GM21529 (cell line): Measurements from ENCODE around the gene PACSIN2.
A peak's percentile ranks its signal among the peaks of the same experiment; 100 is the strongest.
"Not testable (repeated sequence)": the region's sequence is repeated elsewhere in the genome, so short reads cannot be mapped to it uniquely, and the experiment has no call there.

Experiments used
- ATAC-seq: cut with Tn5 transposase; IDR thresholded peaks from one replicate; pipeline ENCODE4 v1.9.1; 2021; ENCODE audit not compliant: unreplicated experiment

Gene PACSIN2

DNA sequence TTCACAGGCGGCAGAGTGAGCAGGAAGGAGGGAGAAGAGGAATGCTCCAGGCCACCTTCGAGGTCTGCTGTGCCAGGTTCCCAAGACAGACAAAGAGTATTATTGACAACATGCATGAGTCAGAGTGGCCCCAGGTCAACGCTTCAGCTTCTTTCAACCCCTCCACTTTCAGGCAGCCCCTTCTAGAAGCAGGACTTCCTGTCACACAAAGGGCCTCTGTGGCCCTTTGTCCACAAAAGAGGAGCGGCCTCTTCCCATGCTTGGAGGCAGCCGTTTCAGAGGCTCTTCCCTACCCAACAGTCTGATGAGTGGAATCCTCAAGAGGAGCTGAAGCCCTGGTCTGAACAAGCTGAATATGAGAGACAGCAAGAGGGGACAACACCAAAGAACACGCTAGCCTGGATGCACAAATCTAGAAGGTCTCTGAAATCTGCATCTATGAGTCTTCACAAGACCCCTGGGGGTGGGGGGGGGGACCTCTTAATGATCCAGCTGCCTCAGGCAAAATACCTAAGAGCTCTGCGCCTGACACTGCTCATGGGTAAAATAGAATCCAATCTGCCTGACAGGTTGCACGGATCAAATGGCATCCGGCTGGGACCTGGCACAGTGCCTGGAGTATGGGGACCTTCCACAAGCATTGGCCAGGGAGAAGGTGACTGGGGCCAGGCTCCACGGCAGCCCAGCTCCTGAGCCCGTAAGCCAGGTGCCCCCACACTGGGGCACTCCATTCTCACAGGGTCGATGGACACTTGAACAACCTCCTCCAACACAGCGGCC, 67.5 kb downstream of the PACSIN2 start:
- ATAC-seq = no peak

GRCh38 chr22:42946546-42947198, 68.3 kb downstream of the PACSIN2 start:
- ATAC-seq = no peak

GRCh38 chr22:42945736-42946135, 69.2 kb downstream of the PACSIN2 start:
- no peak for ATAC-seq

DNA sequence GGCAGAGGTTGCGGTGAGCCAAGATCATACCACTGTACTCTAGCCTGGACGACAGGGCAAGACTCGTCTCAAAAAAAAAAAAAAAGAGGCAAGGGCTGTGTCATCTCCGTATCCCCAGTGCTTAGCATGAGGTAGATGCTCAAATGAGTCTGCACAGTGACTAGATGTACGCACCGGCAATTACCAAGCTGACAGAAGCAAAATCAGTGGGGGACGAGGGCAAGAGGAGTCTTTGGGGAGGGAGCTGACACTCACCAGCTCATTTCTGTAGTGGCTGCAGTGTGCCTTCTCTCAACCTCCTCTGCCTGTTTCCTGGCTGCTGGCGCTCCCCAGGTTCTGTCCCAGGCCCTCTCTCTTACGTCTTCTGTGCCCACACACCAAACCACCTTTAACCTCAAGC, 69.9 kb downstream of the PACSIN2 start:
- ATAC-seq = no peak

- no peak for ATAC-seq
These were observed 70.5 kb downstream of the PACSIN2 start for GRCh38 chr22:42944409-42944808.

- ATAC-seq = no peak
These were observed 71.0 kb downstream of the PACSIN2 start for GRCh38 chr22:42943981-42944380.

DNA sequence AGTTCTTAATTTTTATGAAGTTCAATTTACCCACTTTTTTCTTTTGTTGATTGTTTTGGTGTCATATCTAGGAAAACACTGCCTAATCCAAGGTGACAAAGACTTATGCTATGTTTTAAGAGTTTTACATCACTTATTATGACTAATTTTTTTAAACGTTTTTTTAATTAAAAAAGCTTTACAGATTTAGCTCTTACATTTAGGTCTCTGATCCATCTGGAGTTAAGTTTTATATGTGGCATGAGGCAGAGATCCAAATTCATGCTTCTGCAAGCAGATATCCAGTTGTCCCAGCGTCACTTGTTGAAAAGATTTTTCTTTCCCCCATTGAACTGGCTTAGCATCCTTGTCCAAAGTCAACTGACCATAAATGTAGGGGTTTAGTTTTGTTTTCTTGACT, 72.6 kb downstream of the PACSIN2 start:
- no peak for ATAC-seq

DNA sequence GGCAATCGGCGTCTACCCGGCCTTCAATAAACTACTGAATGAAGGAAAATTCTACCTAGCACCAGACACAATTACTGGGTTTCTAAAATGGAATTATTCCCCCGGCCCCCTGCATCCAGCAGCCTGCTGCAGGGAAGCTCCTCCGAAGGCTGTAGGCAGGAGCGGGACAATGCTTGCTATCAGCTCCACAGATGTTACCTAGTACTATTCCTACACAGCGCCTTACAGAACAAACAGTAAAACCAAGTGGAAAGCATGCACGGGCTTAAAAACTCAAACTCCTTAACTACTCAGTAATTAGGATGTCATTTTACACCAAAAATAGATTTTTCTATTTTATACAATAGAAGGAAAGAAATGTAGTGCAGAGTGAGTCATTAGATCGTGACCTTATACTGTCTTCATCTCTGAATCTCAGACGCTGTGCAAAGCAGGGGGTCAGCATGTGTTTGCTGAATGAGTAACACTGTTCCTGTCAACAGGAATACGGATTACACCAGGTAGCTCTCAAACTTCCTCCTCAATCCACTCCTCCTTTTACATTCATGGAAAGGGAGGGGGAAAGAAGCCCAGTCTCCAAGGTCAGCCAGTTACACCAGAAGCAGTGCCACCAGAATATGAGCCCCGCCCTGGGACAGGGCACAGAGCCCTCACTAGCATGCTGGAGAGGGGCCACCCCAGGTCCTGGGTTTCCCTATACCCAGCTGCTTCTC, 74.9 kb downstream of the PACSIN2 start:
- ATAC-seq = no peak

GRCh38 chr22:42939451-42939881, 75.5 kb downstream of the PACSIN2 start:
- ATAC-seq = no peak

- ATAC-seq = no peak
These were observed 76.0 kb downstream of the PACSIN2 start for GRCh38 chr22:42938976-42939375.

DNA sequence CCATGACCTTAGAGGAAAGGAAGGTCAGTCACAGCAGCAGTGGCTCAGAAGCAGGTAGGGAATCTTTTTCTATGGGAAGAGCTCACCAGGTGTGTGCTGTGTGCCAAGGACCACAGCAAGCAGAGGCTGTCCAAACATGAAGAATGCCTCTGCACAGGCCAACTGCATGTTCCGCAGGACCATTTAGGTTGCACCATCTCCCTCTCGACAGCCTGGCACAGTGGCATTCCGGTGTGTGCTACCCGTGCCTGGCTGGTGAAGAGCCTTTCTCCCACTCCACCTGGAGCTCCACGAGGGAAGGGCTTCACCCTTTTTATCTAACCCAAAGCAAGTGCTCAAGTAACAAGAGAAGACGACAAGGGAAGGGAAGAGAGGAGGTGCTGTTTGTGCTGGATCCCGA, 76.5 kb downstream of the PACSIN2 start:
- ATAC-seq = no peak

DNA sequence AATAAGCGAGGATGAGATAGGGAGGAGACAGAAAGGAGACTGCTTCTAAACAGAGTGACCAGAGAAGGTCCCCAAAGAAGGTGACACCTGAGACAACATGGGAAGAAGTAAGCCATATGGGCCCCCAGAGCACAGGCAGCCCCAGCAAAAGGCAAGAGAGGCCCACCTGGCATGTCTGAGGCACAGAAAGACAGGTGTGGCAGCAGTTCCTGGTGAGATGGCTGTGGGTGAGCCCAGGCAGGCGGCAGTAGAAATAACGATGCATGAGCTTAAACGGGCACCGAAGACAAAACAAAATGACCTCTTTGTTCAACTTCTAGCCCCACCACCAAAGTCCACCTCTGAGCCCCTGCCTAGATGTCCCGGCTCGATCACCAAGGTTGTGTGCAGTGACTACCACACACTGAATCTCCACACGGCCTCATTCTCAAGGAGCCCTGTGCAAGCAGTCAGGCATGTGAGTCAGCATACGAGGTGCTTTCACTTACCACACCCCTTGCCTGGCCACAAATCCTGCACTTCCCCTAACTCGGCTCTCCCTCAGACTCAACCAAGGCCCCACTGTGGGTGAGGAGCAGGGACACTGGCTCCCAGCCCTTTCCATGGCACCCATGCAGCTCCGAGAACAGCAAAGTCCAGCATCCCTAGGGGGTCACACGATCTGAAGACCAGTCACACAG, 77.6 kb downstream of the PACSIN2 start:
- peak; percentile 47 for ATAC-seq

GRCh38 chr22:42936680-42937079, 78.3 kb downstream of the PACSIN2 start:
- ATAC-seq = not testable (repeated sequence)

DNA sequence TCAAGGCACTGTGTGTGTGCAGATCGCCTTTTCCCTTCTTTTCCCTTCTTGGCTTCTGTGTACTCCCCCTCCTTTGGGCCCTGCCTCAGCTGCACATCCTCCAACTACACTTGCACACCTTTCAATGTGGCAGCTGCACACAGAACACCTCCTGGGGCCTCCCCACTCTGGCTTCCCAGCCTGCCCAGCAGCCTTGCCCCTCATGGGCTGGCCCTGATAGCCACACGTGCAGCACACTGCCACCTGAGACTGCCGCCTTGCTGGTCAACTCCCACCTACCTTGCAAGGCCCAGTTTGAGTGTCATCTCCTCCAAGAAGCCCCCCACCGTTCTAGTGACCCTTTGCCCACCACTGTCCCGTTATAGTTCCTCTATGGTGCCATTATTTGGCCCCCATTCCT, 80.6 kb downstream of the PACSIN2 start:
- ATAC-seq = no peak

- ATAC-seq = peak; percentile 43
These were observed 81.4 kb downstream of the PACSIN2 start for GRCh38 chr22:42933485-42934091.

DNA sequence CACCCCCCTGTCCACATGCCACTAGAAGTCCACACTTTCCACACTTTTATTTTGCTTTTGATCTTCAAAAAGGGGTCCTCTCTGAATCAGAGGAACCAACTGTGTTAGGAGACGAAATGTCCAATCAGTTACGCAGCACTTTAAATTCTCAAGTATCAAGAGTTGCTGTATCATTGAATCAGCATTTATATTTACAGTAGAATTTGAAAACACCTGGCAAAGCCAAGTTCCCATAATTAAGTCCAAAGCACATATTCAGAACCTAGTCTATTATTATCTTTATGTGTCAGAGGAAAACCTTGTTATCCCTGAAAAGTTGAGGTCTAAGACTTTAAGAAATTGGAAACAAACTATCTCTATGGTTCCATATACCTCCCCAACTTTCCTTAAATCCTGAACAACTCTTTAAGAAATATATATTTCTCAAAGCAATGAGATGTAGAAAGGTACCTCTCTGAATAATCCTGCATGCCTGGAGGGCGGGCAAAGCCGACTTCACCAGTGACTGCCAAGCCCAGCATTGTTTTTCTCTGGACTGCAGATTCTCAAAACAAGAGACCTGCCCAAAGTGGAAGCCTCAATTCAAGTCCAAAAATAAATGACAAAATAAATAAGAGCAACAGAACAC, 82.0 kb downstream of the PACSIN2 start:
- no peak for ATAC-seq

DNA sequence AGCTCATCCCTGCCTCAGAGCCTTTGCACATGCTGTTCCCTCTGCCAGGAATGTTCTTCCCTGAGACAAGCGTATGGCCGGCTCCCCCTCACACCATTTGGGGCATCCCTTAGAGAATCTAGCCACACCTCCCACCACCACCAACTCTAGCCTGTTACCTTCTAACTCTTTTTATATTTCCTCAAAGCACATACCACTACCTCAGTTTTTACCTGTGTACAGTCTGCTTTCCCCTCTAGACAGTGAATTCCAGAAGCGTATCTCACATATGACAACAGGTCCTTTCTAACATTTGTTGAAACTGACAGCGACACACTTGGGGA, 82.8 kb downstream of the PACSIN2 start:
- no peak for ATAC-seq

DNA sequence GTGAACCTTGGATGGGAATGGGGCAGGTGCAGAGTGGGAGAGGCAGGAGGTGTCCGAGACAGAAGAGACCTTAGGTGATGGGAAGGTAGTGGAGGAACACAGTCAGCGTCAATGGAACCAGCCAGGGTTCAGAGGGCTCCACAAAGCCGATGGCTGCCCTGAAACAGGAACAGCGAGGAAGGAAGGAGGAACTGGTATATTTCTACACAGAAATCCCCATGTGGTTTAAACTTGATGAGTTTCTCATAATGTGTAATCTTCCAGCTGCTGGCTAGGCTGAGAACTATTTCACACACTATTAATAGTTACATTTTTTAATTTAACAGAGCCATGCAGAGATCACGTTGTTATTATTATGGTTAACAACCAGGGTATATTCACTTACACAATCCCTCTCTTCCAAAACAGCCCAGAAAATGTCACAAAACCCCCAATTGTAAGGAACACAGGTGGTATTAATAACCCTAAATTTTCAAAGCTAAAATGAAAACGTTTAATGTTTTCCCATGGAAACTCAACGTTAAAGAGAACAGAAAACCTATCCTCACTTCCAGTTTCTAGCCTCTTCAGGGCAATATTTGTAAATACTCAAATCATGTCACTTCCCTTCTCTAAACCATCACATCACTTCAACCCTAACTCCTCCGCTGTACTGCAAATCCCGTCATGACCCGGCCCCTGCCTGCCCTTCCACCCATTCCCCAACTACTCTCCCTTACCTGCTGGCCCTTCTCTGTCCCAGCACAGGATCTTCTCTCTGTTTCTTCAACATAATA, 83.3 kb downstream of the PACSIN2 start:
- peak; percentile 36 for ATAC-seq

GRCh38 chr22:42930810-42931420, 84.0 kb downstream of the PACSIN2 start:
- peak; percentile 8 for ATAC-seq

DNA sequence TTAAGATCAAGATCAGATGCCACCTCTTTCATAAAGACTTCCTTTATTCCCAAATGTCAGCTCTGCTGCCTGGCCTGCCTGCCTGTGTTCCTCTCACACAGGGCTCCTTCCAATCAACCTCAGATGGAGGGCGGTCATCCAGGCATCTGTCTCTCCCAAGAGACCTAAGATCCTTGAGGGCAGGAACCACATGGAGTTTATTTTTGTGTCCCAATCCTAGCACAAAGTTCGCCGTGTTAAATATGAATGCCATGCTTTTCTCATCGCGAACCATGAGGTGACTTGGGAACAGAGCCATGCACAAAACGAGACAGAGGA, 85.2 kb downstream of the PACSIN2 start:
- no peak for ATAC-seq
